HG02973 (cell line): Measurements from ENCODE around the gene ADK.
"Not testable (repeated sequence)": the region's sequence is repeated elsewhere in the genome, so short reads cannot be mapped to it uniquely, and the experiment has no call there.

Experiments
- ATAC-seq: cut with Tn5 transposase; IDR thresholded peaks from one replicate; pipeline ENCODE4 v1.9.1; 2021; ENCODE audit warnings: moderate library complexity; ENCODE audit not compliant: unreplicated experiment

The ADK gene

DNA sequence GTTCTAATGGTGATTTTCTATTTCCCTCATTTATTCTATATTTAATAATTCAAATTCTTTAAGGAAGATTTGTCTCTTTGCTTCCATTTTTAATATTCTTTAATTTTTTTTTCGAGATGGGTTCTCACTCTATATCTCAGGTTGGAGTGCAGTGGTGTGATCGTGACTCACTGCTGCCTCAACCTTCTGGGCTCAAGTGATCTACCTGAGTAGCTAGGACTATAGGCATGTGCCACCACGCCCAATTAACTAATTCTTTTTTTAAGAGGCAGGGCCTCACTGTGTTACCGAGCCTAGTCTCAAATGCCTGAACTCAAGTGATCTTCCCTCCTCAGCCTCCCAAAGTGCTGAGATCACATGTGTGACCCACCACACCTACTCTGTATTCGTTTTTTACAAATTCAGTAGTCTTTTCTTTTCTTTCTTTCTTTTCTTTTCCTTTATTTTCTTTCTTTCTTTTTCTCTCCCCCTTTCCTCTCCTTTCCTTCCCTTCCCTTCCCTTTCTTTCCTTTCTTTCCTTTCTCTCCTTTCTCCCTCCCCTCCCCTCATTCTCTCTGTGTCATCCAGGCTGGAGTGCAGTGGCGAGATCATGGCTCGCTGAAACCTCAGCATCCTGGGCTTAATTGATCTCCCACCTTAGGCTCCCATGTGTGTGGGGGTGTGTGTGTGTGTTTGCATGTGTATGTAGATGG is 323.1 kb downstream of the ADK start:
- ATAC-seq, result no peak

DNA sequence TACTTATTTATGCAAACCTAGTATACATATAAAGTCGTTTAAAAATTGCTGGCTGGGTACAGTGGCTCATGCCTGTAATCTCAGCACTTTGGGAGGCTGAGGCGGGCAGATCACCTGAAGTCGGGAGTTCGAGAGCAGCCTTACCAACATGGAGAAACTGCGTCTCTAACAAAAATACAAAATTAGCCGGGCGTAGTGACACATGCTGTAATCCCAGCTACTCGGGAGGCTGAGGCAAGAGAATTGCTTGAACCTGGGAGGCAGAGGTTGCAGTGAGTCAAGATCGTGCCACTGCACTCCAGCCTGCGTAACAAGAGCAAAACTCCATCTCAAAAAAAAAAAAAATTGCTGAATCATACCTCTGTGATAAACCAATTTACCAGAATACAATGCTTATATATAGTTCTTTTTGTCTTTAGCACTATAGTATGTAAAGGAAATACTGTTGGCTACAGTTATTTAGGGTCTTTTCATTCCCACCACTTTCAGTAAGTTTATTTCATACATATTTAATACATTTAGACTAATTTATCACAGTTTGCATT is 325.2 kb downstream of the ADK start:
- not testable (repeated sequence) for ATAC-seq

DNA sequence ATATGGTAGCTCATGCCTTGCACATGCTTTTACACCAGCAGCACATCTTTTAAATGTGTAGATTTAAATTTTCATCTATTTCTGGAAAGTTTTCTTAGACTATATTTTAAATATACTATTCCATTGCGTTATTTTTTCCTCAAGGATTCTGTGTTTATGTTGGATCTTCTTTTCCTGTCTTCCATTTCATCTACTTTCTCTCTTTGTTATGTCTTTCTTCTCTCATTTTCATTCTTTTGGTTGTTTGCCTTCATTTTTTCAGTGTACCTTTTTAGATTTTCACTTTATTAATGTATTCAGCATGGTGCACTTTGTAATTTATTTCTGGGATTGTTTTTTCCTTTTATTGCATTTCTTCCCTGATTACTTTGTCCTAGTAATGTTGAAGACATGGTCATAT is 329.8 kb downstream of the ADK start:
- no peak for ATAC-seq

DNA sequence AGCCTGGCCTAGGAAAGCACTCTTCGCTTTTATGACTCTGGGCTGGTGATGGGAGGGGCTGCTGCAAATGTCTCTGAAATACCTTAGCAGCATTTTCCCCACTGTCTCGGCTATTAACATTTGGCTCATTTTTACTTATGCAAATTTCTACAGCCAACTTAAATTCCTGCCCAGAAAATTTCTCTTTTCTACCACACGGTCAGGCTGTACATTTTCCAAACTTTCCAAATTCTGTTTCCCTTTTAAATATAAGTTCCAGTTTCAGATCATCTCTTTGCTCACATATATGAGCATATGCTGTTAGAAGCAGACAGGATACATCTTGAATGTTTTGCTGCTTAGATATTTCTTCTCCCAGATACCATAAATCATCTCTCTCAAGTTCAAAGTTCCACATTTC is 332.3 kb downstream of the ADK start:
- ATAC-seq, result no peak

DNA sequence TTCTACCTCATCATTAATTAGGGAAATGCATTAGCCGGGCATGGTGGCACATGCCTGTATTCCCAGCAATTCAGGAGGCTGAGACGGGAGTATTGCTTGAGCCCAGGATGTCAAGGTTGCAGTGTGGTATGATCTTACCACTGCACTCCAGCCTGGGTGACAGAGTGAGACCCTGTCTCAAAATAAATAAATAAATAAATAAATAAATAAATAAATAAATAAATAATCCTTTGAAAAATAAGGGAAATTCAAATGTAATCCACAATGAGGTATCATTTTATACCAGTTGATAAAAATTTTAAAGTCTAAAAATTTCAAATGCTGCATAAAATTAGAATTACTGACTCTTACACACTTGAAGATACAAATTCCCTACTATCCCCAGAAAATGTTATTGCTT is 334.3 kb downstream of the ADK start:
- ATAC-seq, result no peak

DNA sequence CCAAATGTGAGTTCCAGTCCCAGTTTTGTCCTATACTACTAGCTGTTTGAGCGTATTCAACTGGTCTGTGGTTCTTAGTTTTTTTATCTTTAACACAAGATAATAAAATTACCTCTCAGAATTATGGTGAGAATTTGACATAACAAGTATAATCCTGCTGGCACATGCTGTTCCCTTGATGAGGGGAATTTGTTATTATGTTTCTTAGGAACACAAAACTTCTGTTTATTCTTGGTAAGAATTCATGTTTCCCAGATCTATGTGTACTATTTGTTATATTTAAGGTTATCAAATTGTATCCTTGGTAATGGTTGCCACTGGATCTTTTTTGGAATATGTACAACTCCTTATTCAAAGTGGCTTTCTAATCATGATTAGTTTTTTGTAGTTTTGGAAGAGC is 335.6 kb downstream of the ADK start:
- no peak for ATAC-seq

DNA sequence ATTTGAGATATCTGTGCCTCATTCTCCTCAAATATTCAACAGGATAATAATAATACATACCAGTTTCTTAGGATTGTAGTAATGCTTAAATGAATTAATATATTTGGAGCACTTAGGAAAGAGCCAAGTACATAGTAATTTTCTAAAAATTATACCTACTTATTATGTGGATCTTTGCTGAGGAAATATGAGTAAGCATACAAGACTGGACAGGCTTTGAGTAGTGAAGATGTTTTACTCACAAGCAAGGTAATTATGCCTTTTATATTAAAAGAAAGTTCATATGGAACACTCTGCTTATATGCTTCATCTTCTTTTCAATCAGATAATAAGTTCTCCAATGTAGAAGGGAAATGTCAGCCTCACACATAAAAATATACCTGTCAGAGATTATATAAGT is 337.9 kb downstream of the ADK start:
- ATAC-seq, result no peak

DNA sequence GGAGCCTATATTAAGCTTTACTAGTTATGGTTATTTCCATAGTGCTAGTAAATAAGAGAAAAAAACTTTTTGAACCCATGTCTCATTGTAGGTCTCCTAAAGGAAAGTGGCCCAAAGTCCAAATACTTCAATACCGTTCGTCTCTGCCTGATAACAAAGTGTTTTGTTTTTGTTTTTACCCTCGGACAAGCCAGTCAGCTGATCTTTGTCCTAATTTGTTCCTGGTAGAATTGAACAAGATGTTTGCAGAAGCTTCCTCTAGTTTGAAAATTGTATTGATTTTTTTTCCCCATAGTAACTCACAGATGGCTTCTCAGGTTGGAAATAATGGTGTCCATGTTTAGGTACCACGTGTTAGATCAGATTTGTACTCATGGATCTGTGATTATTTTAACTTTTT is 339.5 kb downstream of the ADK start:
- no peak for ATAC-seq

DNA sequence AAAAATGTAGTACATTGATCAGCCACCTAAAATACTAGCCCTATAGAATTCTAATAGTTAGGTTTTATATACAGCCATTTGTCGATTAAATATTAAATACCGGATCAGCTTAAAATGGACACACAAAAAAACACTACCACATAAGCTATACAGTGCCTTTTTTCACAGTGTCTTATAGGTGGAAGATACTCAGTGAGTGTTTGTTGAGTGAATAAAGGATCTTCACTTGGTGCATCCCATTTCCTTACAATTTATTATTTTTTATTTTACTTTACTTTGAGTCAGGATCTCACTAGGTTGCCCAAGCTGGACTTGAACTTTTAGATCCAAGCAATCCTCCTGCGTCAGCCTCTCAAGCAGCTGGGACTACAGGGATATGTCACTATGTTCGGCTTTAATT is 340.0 kb downstream of the ADK start:
- ATAC-seq, result no peak

DNA sequence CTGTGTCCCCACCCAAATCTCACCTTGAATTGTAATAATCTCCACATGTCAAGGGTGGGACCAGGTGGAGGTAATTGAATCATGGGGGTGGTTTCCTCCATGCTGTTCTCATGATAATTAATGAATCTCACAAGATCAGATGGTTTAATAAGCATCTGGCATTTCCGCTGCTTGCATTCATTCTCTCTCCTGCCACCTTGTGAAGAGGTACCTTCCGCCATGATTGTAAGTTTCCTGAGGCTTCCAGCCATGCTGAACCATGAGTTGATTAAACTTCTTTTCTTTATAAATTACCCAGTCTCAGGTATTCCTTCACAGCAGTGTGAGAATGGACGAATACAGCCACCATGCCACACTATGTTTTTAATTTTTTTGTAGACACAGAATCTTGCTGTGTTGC is 345.3 kb downstream of the ADK start:
- not testable (repeated sequence) for ATAC-seq

DNA sequence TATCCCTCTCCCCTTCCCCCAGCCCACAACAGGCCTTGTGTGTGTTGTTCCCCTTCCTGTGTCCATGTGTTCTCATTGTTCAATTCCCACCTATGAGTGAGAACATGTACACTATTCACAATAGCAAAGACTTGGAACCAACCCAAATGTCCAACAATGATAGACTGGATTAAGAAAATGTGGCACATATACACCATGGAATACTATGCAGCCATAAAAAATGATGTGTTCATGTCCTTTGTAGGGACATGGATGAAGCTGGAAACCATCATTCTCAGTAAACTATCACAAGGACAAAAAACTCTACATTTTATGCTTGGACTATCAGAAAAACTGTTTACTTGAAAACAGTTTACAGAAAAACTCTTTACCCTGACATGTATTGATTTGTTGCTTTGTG is 347.6 kb downstream of the ADK start:
- ATAC-seq, result not testable (repeated sequence)

DNA sequence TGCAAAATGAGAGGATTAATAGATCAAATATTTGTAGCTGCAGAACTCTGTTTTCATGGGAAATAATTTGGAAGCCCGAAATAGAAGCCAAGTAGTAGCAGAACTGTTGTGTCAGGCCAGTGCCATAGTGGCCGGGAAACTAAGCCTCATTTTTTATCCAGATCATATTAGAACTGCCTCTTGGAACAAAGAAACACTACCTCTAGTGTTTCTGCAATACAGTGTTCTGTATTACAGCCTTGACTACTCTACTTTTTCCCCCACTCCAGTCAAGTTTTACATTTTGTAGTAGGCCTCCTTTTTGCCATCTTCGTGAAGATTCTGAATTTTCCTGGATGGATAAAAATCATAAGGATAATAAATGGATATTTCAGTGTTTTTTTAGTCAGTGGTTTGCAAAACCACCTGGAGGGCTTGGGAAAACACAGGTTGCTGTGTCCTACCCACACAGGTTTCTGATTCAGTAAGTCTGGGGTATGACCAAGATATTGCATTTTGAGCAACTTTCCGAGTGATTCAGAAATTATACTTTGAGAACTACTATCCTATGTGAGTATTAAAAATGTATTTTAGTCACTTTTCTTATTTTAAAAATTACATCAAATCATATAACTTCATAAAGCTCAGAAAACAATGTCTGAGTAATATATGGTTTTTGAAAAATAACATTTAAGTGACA is 349.1 kb downstream of the ADK start:
- no peak for ATAC-seq

DNA sequence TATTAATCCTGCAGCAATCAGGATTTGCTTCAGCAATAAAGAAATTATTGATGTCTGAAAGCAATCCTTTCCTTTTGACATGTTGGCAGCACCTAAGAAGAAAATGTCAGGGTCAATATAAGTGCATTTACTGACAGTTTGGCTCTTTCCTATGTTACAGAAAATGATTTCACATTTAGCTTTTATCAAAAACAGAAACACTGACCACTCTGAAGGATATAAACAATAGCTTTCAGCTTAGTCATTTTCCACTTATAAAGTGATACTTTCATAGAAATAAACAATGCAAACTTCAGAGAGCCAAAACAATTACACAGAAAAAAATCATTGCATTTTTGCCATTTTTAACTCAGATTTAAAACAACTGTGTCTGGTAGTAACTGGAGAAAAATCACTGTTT is 349.8 kb downstream of the ADK start:
- ATAC-seq, result no peak

DNA sequence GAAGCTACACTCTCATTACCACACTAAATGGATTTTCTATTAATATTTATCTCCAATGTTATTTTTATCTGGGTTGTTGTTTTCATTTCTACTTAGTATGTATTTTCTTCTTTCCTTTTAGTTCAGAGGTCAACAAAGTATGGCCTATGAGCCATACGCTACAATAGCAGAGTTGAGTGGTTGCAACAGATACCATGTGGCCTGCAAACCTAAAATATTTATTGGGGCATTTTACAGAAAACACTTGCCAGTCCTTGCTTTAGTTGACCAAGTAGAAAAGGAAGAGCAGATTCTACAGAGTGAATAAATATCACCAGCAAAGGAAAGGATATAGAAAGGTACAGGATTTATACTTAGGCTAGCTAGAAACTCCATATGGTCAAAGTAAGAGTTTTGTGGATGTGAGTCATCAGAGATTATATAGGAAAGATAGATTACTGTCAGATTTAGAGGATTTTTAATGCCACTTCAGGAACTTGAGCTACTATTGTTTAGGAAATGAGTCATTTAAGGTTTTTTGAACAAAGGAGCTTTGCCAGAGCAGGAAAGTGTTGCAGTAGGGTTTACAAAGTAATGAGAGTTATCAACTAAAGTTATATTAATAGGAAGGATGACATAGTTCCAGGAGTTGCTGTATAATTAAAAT is 352.1 kb downstream of the ADK start:
- no peak for ATAC-seq

DNA sequence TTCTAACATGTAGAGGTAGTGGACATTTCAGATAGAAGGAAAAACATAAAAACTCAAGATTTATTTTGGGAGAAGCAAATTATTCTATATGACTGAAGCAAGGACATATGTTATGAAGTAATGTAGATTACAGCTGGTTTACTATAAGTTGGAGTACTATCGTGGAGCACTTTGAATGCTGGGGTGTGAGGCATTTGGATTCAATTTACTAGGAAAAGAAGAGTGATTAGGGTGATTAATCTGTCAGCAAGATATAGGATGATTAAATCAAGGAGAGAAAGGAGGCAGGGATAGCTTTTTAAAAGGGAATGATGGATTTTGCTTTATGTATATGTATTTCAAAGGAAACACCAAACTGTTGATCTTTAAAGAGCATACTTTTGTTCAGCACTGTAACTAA is 356.9 kb downstream of the ADK start:
- ATAC-seq, result no peak

DNA sequence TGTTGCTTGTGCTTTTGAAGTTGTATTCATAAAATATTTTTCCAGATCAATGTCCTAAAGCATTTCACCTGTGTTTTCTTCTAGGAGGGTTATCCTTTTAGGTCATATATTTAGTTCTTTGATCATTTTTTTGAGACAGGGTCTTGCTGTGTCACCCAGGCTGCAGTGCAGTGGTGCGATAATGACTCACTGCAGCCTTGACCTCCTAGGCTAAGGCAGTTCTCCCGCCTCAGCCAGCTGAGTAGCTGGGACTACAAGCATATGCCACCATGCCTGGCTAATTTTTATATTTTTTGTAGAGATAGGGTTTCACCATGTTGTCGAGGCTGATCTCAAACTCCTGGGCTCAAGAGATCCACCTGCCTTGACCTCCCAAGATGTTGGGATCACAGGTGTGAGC is 359.6 kb downstream of the ADK start:
- ATAC-seq, result no peak

DNA sequence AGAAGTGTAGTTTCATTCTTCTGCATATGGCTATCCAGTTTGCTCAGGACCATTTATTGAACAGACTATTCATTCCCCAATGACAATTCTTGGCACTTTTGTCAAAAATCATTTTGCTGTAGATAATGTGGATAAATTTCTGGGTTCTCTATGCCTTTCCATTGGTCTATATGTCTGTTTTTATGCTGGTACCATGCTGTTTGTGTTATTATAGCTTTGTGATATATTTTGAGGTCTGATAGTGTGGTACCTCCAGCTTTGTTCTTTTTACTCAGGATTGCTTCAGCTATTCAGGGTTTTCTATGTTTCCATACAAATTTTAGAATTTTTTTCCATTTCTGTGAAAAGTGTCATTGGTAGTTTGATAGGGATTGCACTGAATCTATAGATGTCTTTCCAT is 360.0 kb downstream of the ADK start:
- ATAC-seq, result no peak

DNA sequence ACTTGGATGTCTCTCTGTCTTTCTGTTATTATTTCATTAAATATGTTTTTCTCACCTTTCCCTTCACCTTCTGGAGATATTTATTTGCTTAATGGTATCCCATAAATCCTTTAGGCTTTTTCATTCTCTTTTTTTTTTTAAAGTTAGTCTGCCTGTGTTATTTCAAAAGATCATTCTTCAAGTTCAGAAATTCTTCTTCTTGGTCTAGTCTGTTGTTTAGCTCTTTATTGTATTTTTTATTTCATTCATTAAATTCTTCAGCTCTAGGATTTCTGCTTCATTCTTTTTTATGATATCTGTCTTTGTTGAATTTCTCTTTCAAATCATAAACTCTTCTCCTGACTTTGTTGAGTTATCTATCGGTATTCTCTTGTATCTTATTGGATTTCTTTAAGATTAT is 363.3 kb downstream of the ADK start:
- ATAC-seq, result no peak

DNA sequence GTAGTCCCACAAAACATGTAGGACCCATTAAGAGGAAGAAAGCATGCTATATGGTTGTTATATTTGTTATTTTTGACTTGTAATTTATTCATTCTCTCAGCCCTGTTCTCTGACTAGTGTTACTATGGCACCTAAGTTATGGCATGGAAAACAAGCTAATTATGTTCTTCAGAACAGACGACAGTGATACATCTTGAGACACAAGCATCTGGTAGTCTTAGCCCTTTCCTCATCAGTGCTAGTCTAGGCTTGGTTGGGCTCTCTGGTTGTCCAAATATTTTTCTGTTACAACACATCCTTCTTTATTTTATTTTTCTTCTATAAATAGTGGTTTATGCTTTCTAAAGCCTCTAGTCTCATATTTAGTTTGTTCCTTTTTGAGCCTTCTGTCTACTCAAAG is 367.0 kb downstream of the ADK start:
- ATAC-seq, result no peak

DNA sequence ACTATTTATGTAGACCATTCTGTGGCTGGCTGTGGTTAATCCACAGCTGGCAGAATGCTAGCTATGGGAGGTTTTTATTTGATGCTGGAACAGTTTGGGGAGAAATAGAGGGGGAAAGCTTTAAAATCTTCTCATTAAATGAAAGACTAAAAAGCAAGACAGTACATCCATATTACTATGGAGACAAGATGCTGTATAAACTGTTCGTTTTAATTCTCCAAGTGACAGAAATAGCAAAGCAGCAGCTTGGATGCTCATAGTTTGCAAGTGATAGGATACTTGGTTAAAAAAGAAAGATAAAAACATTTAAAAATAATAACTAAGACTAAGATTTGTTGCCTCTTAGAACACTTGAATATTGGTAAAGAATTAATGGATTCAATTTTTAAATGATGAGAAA is 370.5 kb downstream of the ADK start:
- ATAC-seq, result no peak

DNA sequence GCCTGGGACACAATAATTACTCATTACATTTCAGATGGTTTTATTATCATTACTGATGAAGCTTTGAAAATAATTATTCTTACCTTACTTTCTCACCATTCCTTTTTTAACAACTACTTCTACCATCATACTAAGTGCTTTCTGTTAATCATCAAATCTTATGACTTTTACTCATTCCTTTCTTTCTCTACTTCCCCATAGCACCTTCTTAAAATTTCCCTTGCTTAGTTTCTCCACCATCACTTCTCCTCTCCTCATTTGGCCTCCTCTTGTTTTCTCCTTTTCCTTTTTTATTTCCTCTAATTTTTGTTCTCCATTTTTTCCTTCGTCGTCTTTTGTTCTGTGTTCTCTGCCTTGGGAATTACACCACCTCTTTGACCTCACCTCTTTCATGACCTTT is 372.2 kb downstream of the ADK start:
- no peak for ATAC-seq

DNA sequence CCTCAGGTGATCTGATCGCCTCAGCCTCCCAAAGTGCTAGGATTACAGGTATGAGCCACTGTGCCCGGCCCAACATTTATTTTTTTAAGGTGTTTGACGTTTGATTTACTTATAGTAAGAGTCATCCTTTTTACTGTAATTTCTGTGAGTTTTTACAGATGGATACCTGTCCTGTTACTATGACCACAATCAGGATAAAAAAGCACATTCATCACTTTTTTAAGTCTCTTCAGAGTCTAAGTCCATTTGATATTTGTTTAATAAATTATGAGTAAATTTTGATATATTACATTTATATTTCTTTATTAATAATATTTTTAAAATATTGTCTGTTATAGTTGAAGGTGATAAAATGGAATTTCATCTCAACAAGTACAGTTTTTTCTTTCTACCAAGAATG is 374.9 kb downstream of the ADK start:
- ATAC-seq, result no peak
